Left colon (tissue), 2 donors: ENCODE results near the gene SSU72. TPM values are rescaled to one million over a fixed set of nuclear protein-coding genes. Genes with fewer than 3 reads are reported as not detected.
A peak's percentile ranks its signal among the peaks of the same experiment; 100 is the strongest.

ENCODE experiments used
- ATAC-seq: fragments of 200-7000 bp; cut with Tn5 transposase; one replicate; pipeline ENCODE4 v1.9.1; 2020; ENCODE audit warnings: mild to moderate bottlenecking, moderate library complexity
- DNase-seq, 2 donors: peaks; one replicate each; pipeline ENCODE4 v3.0.0-alpha.2; 2020
- intact Hi-C, 2 donors: fragments of 100-400 bp; cut with DNase I in 1 of 2; cut with micrococcal nuclease in 1 of 2; formaldehyde crosslinking; loops; one replicate each; pipeline versions ENCODE4 v1.11.2 to v1.14.0; 2022; cut with DNase I, micrococcal nuclease
- total RNA-seq, 2 donors: library from RNA; stranded (reverse); fragmentation: NEBNext Ultra II Directional; extraction: Animal tissue kit (Norgen Biotek cat#: 25700); gene quantifications; one replicate each; pipeline ENCODE4 v1.2.1, GENCODE V29; 2021
- donor health status: DM: no; HTN: no; CAD: no.
- donor health status: DM: yes; HTN: yes; CAD: no.

Gene SSU72
- total RNA-seq, 2 donors from 2014 or later, result 118 to 130 TPM

DNA sequence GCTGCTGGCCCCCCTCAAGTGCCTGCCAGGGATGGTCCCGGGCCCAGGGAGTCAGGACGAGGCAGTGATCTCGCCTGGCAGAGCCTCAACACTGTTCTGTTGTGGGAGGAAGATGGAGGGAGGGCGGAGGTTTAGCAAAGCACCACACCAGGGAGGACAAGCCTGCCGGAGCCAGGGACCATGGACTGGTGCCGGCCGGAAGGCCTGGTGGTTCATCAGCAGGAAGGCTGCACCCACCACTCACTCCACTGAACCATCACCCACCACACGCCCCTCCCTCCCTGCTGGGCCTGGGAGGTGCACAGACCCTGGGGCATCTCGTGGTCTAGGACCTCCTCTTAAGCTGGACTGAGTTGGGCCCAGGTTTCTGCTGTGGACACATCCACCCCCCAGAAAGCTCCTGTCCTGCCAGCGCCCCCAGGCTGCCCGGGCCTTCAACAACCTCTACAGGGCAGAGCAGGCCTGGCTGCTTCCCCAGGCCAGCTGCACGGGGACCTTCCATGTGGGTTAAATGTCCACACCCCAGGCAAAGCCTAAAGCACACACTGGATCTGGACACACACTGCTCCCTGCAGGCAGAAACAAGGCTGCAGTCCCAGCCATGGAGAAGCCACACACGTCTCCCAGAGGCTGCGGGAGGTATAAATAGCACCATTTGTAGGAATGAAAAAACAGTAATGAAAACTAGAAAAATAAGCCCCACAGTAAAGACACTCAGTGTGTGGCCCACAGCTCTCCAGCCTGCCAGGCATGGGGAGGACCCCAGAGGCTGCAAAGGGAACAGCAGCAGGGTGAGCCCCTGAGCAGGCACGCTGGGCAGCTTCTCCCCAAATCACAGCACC, 23.9 kb downstream of the SSU72 start:
- peak in 1 of 2 donors; percentile 21 for DNase-seq
- intact Hi-C loops, result no loop called here
- ATAC-seq, result peak; percentile 10

- DNase-seq (no peak), ATAC-seq (no peak)
- intact Hi-C loops, result no loop called here
These were observed 24.6 kb downstream of the SSU72 start for GRCh38 chr1:1550087-1550486.

DNA sequence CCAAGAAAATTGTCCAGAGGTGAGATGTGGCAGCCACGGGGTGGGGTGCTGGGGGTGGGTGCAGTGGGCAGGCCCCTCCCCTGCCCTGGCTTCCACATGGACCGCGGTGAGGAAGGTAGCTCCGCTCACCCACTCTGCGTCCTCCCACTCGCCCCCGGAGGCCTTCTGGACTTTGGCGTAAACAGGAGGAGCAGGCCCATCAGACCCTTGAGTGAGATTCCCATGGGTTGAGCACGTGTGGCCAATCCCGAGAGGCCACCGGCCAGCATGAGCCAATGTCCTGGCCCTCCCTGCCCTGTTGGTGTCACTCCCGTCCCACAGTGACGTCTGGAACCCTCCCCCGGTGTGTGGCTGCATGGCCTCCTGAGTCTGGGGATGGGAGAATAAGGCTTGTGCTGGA, 26.1 kb downstream of the SSU72 start:
- ATAC-seq (no peak), DNase-seq (peak in 1 of 2 donors; percentile 21)
- intact Hi-C loops, result no loop called here

DNA sequence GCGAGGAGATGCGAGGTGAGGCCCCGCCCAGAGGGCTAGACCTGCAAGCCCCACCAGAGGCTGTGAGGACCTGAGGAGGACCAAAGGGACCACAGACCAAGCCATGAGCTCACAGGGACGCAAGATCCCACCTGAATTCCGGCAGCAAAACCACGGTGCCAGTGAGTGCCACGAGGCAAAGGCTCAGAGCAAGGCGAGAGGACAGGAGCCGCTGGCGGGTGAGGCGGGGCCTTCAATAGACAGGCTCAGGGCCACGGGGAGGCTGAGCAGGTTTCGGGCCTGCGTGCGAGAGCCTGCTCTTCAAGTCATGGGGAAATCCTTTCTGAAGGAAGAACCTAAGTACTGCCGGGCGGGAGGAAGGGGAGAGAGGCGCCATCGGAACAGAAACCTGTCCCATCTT, 27.2 kb downstream of the SSU72 start:
- intact Hi-C loops, result no loop called here
- ATAC-seq (no peak), DNase-seq (no peak)

- intact Hi-C loops, result no loop called here
- DNase-seq, result no peak
- no peak for ATAC-seq
These were observed 27.7 kb downstream of the SSU72 start for GRCh38 chr1:1547011-1547410.

DNA sequence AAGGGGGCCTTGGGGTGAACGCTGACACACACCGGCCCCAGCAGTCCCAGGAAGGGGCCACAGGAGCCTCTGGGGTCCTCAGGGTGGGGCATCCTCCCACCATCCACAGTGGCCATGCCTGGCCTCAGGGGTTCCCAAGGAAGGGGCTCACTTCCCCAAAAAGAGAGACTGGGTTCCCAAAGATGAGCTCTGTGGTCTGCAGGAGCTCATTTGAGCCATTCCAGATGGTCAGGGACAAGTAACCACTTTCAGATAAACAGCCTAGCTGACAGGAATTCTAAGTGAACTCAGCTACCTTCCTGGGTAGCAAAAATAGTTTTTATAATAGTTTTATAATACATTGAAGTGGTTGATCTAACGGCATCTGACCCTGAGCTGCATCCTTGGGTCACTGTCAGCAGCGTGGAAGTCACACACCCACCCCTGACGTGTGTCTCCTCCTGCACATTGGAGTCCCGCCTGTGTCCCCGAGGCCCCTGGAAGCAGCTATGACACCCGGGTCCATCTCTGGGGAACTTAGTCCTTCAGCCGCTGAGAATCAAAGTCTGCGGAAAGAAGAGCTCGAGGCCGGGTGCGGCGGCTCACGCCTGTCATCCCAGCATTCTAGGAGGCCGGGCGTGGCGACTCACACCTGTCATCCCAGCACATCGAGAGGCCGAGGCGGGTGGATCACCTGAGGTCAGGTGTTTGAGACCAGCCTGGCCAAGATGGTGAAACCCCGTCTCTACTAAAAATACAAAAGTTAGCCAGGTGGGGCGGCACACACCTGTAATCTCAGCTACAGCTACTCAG, 28.5 kb downstream of the SSU72 start:
- no peak for DNase-seq
- intact Hi-C loops, result no loop called here
- no peak for ATAC-seq

DNA sequence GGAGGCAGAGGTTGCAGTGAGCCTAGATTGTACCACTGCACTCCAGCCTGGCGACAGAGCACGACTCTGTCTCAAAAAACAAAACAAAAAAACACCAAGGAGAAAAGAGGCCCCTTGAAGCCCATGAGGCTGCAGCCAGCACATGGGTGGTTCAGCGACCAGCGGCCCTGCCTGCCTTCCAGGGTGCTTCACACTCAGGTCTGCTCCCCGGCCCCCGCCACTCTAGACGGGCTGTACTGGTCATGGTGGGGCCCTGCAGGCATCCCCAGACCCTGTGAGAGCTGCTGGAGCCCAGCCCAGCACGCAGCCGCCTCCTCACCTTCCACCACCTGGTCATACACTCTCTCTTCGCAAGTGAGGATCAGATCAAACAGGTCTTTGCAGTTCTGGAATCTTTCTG, 30.1 kb downstream of the SSU72 start:
- DNase-seq (no peak), ATAC-seq (no peak)
- intact Hi-C loops, result no loop called here

DNA sequence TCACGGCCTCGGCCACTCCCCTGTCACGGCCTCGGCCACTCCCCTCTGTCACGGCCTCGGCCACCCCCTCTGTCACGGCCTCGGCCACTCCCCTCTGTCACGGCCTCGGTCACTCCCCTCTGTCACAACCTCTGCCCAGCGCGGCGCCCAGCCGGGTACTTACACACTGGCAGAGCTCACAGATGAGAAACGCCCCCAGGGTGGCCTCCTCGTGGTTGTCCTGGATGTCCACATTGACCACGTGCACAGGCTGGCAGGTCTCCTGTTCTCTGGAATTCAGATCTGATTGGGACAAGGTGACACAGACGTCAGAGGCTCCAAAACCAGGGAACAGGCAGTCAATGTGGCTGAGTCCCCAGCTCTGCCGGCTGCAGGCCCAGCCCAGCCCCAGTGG, 31.0 kb downstream of the SSU72 start:
- intact Hi-C loops, result no loop called here
- ATAC-seq (peak; percentile 47), DNase-seq (no peak)

GRCh38 chr1:1542766-1543705, 31.6 kb downstream of the SSU72 start:
- intact Hi-C loops, result no loop called here
- ATAC-seq, result peak; percentile 43
- DNase-seq, result no peak

DNA sequence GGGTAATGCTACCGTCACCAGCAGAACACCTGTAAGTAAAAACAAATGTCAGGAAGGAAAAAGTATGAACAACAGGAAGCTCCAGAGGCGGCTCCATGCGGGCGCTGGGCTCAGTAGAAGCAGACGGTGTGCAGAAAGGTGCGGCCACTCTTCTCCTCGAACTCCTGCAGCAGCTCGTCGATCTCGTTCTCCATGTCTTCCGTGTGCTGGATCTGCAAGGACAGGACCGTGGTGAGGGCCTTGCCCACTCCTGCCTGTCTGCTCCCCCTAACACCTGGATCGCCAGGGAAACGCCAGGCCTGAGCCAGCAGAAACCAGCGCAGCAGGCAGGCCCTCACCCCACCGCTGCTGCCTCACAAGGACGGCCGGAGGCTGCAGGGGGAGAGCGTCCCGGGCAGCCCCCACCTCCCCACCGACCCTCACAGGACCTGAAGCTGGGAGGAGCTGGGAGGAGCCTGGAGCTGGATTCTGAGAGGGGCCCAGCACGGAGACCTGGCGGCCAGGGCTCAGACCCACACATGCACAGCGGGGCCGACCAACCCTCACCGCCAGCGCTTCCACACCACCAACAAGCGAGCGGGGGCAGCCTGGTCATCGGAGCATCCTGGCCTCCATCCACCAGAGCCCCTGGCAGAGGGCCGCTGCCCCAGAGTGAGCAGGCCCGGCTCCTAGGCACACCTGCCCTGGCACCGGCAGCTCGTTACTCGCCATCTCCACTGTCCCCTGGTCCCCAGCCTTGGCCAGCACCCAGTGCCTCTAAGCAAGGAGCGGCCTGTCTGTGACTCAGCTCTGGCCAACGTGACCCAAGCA, 32.5 kb downstream of the SSU72 start:
- intact Hi-C loops, result no loop called here
- ATAC-seq (no peak), DNase-seq (no peak)

- intact Hi-C loops, result no loop called here
- DNase-seq (peak in 1 of 2 donors; percentile 24), ATAC-seq (peak; percentile 11)
These were observed 33.6 kb downstream of the SSU72 start for GRCh38 chr1:1540818-1541628.

DNA sequence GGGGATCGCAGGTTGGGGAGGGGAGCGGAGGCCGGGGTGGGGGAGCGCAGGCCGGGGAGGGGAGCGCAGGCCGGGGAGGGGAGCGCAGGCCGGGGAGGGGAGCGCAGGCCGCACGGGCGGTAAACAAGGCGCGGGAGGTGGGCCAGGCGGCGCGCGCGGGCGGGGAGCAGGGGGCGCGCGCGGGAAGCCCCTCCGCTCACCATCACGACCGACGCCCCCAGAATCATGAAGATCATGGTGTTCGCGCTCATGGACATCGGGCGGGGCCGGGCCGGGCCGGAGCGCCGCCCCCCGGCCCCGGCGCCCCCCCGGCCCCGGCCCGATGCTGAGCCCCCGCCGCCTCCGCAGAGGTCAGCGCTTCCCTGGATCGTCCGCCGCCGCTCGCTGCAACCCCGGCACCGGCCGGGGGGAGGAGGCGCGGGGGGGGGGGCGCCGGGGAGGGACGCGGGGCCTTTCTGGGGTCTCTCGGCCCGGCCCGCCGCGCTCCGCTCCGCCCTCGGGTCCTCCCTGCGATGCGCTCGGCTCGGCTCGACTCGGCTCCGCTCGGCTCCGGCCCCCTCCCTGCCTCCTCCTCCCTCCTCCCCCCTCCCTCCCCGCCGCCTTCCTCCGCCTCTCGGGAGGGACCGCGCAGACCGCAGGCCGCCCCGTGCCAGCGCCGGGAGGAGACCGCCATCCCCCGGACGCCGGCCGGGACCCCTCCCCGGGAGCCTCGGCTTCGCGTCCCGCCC, 34.4 kb downstream of the SSU72 start, which contains the start of gene TMEM240:
Gene TMEM240 (minus strand): TSS at position 535 of the 728 bp plus-strand sequence. CDS start 278 bp downstream, at position 257.
- intact Hi-C loops, result no loop called here
- DNase-seq (peak; percentile 69 to 74), ATAC-seq (peak; percentile 58)

DNA sequence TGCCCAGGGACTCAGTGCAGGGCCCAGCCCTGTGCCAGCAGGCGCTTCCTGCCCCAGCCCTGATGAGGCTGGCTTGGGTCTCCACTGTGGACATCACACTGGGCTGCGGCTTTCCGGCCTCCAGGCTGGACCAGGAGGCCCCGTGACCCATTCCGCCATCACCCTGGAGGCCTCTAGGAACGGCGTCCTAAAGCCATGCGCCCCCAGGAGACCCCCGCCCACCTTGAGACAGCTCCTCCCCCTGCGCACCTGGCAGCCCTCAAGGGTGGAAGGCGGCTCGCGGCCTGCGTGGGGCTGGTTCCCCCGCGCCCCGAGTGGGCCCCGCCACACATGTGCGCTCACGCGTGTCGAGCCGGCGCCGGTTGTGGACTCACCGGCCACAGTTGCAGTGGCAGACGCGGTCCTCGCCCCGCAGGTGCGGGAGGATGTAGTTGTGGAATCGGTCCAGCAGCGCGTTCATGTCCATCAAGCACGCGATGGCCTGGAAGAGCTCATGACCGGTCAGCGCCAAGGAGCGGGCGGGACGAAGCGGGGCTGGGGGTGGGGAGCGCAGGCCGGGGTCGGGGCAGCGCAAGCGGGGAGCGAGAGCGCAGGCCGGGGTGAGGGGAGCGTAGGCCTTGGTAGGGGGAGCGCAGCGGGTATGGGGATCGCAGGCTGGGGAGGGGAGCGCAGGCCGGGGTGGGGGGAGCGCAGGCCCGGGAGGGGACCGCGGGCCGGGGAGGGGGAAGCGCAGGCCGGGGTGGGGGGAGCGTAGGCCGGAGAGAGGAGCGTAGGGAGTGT, 35.2 kb downstream of the SSU72 start:
- no peak for ATAC-seq
- intact Hi-C loops, result no loop called here
- peak in 1 of 2 donors; percentile 30 for DNase-seq

DNA sequence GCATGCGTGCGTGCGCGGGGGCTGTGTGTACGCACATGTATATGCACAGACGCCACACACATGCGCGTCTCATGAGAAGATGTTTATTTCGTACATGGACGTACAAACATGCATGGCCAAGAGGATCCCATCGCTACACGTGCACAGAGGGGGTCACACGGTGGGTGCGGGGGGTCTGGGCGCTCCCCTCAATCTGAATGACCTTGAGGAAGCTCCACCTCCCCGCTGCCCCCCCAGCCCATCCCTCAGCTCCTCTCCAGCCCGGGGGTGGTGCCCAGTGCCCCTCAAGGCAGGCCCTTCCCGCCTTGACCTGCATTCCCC, 35.7 kb downstream of the SSU72 start:
- ATAC-seq, result no peak
- intact Hi-C loops, result no loop called here
- DNase-seq, result peak in 1 of 2 donors; percentile 20

DNA sequence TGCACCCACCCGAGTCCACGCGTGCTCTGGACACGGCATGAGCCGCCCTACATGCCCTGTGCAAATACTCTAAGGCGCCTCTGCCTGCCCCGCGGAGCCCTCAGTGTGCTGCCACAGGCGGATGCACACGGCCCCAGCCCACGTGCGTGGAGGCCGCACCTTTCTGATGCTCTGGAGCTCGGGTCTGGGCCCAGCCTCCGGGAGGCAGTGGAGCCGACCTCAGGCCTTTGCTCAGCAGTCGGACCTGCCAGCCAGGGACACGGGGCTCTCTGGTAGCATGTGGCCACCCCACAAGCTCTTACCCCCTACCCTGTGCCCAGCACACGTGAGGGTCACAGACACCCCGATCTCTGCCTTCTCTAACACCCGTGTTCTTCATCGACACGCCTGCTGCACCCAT, 36.3 kb downstream of the SSU72 start:
- intact Hi-C loops, result no loop called here
- ATAC-seq, result no peak

DNA sequence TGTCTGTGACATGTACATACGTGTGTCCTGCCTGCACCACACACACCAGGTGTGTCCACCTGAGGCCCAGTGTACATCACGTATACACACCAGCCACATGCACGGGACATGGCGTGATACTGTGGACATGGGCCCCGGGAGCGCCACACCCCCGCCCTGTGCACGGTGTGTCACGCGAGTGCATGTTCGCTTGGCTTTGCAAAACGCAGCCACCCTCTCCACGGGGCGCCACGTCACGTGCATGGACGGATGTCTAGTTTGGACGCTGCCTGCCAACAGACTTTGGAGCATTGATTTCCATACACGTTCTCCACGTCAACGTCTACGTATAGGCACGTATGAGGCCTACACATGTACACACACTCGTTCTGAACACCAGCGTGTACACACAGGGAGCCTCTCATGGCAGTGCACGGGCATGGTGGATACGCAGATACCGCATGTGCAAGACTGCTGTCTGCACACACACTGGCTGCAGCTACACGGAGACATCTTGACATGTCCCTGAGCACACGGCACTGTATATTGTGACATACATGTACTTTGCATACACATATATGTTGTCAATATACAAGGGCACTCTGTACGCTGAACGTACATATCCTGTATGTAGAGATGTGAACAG, 36.9 kb downstream of the SSU72 start:
- no peak for ATAC-seq
- intact Hi-C loops, result no loop called here
- no peak for DNase-seq

More for the DNA sequence above, 36.3 kb downstream of the SSU72 start:
- DNase-seq, result no peak
